WTC11 (cell line): ENCODE results near the gene MTUS2. TPM values are rescaled to one million over a fixed set of nuclear protein-coding genes. Genes with fewer than 3 reads are reported as not detected.

ENCODE experiments used
- ATAC-seq: fragments of 200-7000 bp; cut with Tn5 transposase; 2 replicates; pipeline ENCODE4 v1.10.0; 2021; ENCODE audit warnings: mild to moderate bottlenecking, moderate library complexity
- CTCF ChIA-PET: fragments of 300-600 bp; sonication (Branson Sonifier 250); formaldehyde crosslinking; loops from one replicate; lab custom pipeline; 2021; ENCODE audit warnings: antibody characterized with exemption; lab: Charles Lee
- POLR2A ChIA-PET: fragments of 350-600 bp; sonication (Branson Sonifier 250); formaldehyde crosslinking; loops from one replicate; lab custom pipeline; 2021; ENCODE audit warnings: antibody characterized with exemption; lab: Charles Lee
- DNase-seq: peaks from one replicate; pipeline ENCODE4 v3.0.0; 2021; ENCODE audit warnings: low spot score
- H3K27ac Mint-ChIP-seq: 2 replicates; pipeline ENCODE4 v1.8.0; 2021; ENCODE audit warnings: mixed read lengths
- H3K27me3 Mint-ChIP-seq: 2 replicates; pipeline ENCODE4 v1.8.0; 2021; ENCODE audit warnings: low read depth, mild to moderate bottlenecking, moderate library complexity, mixed read lengths
- H3K36me3 Mint-ChIP-seq: 2 replicates; pipeline ENCODE4 v1.8.0; 2021; ENCODE audit warnings: mixed read lengths
- H3K4me1 Mint-ChIP-seq: 2 replicates; pipeline ENCODE4 v1.8.0; 2022; ENCODE audit warnings: mixed read lengths
- H3K4me3 Mint-ChIP-seq: 2 replicates; pipeline ENCODE4 v1.8.0; 2021; ENCODE audit warnings: mild to moderate bottlenecking, moderate library complexity, mixed read lengths
- H3K9me3 Mint-ChIP-seq: 2 replicates; pipeline ENCODE4 v1.8.0; 2021; ENCODE audit warnings: mixed read lengths
- ATF2 ChIP-seq: sonication (generic); formaldehyde crosslinking; IDR thresholded peaks from 2 replicates; pipeline ENCODE4 v1.8.1; 2022; ENCODE audit warnings: low read depth, missing genetic modification reagents, borderline replicate concordance
- CREB1 ChIP-seq: sonication (generic); formaldehyde crosslinking; IDR thresholded peaks from 2 replicates; pipeline ENCODE4 v1.8.0; 2023; ENCODE audit warnings: mild to moderate bottlenecking, missing genetic modification reagents
- E2F5 ChIP-seq: sonication (generic); formaldehyde crosslinking; IDR thresholded peaks from 2 replicates; pipeline ENCODE4 v1.8.1; 2022; ENCODE audit warnings: mild to moderate bottlenecking, moderate library complexity, missing genetic modification reagents
- ELF4 ChIP-seq: sonication (generic); formaldehyde crosslinking; IDR thresholded peaks from 2 replicates; pipeline ENCODE4 v1.8.1; 2022; ENCODE audit warnings: low read depth, mild to moderate bottlenecking, moderate library complexity, missing genetic modification reagents
- EMX1 ChIP-seq: fragments of 250-450 bp; sonication (Bioruptor Pico); IDR thresholded peaks from 2 replicates; pipeline ENCODE4 v1.8.0; 2021; ENCODE audit warnings: mild to moderate bottlenecking
- ESRRA ChIP-seq: sonication (generic); formaldehyde crosslinking; IDR thresholded peaks from 2 replicates; pipeline ENCODE4 v1.8.1; 2022; ENCODE audit warnings: mild to moderate bottlenecking, missing genetic modification reagents, borderline replicate concordance
- GABPB1 ChIP-seq: sonication (generic); formaldehyde crosslinking; IDR thresholded peaks from 2 replicates; pipeline ENCODE4 v1.8.1; 2023; ENCODE audit warnings: mild to moderate bottlenecking, missing genetic modification reagents
- GRHL2 ChIP-seq: fragments of 250-450 bp; sonication (Bioruptor Pico); IDR thresholded peaks from 2 replicates; pipeline ENCODE4 v1.8.0; 2022; ENCODE audit warnings: mild to moderate bottlenecking, moderate library complexity; ENCODE audit not compliant: insufficient replicate concordance, severe bottlenecking
- JUN ChIP-seq: sonication (generic); formaldehyde crosslinking; IDR thresholded peaks from 2 replicates; pipeline ENCODE4 v1.8.0; 2023; ENCODE audit warnings: mild to moderate bottlenecking, missing genetic modification reagents
- MYBL2 ChIP-seq: sonication (generic); formaldehyde crosslinking; IDR thresholded peaks from 2 replicates; pipeline ENCODE4 v1.8.1; 2023; ENCODE audit warnings: mild to moderate bottlenecking, moderate library complexity, missing genetic modification reagents
- NFE2L1 ChIP-seq: sonication (generic); formaldehyde crosslinking; IDR thresholded peaks from 2 replicates; pipeline ENCODE4 v1.8.1; 2023; ENCODE audit warnings: missing genetic modification reagents
- RELA ChIP-seq: sonication (generic); formaldehyde crosslinking; IDR thresholded peaks from 2 replicates; pipeline ENCODE4 v1.8.1; 2022; ENCODE audit warnings: missing genetic modification reagents, mild to moderate bottlenecking, borderline replicate concordance
- TP53 ChIP-seq: sonication (generic); formaldehyde crosslinking; IDR thresholded peaks from 2 replicates; pipeline ENCODE4 v1.8.1; 2023; ENCODE audit warnings: mild to moderate bottlenecking, missing genetic modification reagents
- ZBTB21 ChIP-seq: sonication (generic); formaldehyde crosslinking; IDR thresholded peaks from 2 replicates; pipeline ENCODE4 v1.8.1; 2023; ENCODE audit warnings: mild to moderate bottlenecking, missing genetic modification reagents, borderline replicate concordance
- total RNA-seq: library from RNA; stranded (reverse); gene quantifications from 3 replicates; pipeline ENCODE4 v1.2.3, GENCODE V29; 2021
- TF ChIP-seq, protein P1 (sequence below): sonication (generic); formaldehyde crosslinking; IDR thresholded peaks from 2 replicates; pipeline ENCODE4 v1.8.1; 2022; ENCODE audit warnings: missing genetic modification reagents, borderline replicate concordance
- TF ChIP-seq, protein P2 (sequence below): sonication (generic); formaldehyde crosslinking; IDR thresholded peaks from 2 replicates; pipeline ENCODE4 v1.8.0; 2022; ENCODE audit warnings: mild to moderate bottlenecking, missing genetic modification reagents
- TF ChIP-seq, protein P3 (sequence below): fragments of 250-450 bp; sonication (Bioruptor Pico); IDR thresholded peaks from 2 replicates; pipeline ENCODE4 v1.8.0; 2021; ENCODE audit warnings: mild to moderate bottlenecking
- TF ChIP-seq, protein P4 (sequence below): sonication (generic); formaldehyde crosslinking; IDR thresholded peaks from 2 replicates; pipeline ENCODE4 v1.8.0; 2023; ENCODE audit warnings: missing genetic modification reagents, mild to moderate bottlenecking, borderline replicate concordance
- TF ChIP-seq, protein P5 (sequence below): fragments of 250-450 bp; sonication (Bioruptor Pico); IDR thresholded peaks from 2 replicates; pipeline ENCODE4 v1.9.0; 2021; ENCODE audit warnings: mild to moderate bottlenecking

MTUS2 gene
- total RNA-seq, 1 experiment from 2014 or later: 0.22 TPM

DNA sequence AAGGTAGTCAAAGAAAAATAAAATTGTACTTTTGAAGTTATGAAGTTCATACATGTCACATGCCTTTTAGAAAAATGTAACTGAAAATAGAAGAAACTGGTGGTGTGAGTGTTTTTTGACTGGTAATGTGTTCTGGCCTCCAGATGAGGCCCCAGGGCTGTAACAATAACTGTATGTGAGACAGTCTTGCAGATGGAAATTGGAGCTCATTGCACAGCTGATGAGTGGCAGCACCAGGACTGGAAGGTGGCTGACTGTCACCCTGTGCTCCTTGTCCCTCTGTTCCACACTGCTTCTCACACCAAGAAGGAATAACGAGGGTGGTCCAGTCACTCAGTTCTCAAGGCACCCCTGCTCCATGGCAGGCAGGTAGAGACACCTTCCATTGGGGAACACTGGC is 559.7 kb downstream of the MTUS2 start:
- CTCF ChIA-PET: interaction anchor here (0.6 to 1.0 kb wide), 2 partner anchors 16 to 17 kb away, joined by 3 read pairs; no protein-coding TSS in a partner anchor
- POLR2A ChIA-PET: no interaction called here

GRCh38 chr13:29382021-29382420 is 561.9 kb downstream of the MTUS2 start:
- no peak for ATAC-seq
- peaks cover 2% of the 10 kb centered on the region; the same call in 1 of the 2 replicates for H3K4me1 Mint-ChIP-seq
- ChIA-PET CTCF (no interaction called here), POLR2A (no interaction called here)
- H3K9me3 Mint-ChIP-seq: peaks cover 10% of the 10 kb centered on the region
- TF ChIP-seq ELF4 (no peak), TP53 (no peak), EMX1 (CRISPR knock-in tag) (no peak)
- TF ChIP-seq, protein P1, sequence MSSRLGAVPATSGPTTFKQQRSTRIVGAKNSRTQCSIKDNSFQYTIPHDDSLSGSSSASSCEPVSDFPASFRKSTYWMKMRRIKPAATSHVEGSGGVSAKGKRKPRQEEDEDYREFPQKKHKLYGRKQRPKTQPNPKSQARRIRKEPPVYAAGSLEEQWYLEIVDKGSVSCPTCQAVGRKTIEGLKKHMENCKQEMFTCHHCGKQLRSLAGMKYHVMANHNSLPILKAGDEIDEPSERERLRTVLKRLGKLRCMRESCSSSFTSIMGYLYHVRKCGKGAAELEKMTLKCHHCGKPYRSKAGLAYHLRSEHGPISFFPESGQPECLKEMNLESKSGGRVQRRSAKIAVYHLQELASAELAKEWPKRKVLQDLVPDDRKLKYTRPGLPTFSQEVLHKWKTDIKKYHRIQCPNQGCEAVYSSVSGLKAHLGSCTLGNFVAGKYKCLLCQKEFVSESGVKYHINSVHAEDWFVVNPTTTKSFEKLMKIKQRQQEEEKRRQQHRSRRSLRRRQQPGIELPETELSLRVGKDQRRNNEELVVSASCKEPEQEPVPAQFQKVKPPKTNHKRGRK (CRISPR knock-in tag): no peak
- H3K36me3 Mint-ChIP-seq: no peaks in the 10 kb centered on the region
- DNase-seq: no peak
- no peak overlapping the region for H3K27ac Mint-ChIP-seq
- H3K4me3 Mint-ChIP-seq: no peak overlapping the region
- no peaks in the 10 kb centered on the region; the same call in 1 of the 2 replicates for H3K27me3 Mint-ChIP-seq

More for the DNA sequence above, 559.7 kb downstream of the MTUS2 start:
- DNase-seq: no peak
- Mint-ChIP-seq H3K27ac (no peak overlapping the region), H3K4me1 (no peaks in the 10 kb centered on the region), H3K36me3 (no peaks in the 10 kb centered on the region), H3K27me3 (no peaks in the 10 kb centered on the region; the same call in 1 of the 2 replicates), H3K4me3 (no peak overlapping the region), H3K9me3 (peaks cover 12% of the 10 kb centered on the region)
- no peak for ATAC-seq
- TF ChIP-seq NFE2L1 (CRISPR knock-in tag): no peak
- TF ChIP-seq, protein P2, sequence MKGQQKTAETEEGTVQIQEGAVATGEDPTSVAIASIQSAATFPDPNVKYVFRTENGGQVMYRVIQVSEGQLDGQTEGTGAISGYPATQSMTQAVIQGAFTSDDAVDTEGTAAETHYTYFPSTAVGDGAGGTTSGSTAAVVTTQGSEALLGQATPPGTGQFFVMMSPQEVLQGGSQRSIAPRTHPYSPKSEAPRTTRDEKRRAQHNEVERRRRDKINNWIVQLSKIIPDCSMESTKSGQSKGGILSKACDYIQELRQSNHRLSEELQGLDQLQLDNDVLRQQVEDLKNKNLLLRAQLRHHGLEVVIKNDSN (CRISPR knock-in tag): no peak

- Mint-ChIP-seq H3K9me3 (peaks cover 13% of the 10 kb centered on the region), H3K27me3 (no peaks in the 10 kb centered on the region; the same call in 1 of the 2 replicates), H3K27ac (no peak overlapping the region), H3K36me3 (no peaks in the 10 kb centered on the region), H3K4me3 (no peak overlapping the region), H3K4me1 (peaks cover 3% of the 10 kb centered on the region; the same call in 1 of the 2 replicates)
- DNase-seq (no peak), ATAC-seq (no peak)
- ChIA-PET CTCF (no interaction called here), POLR2A (no interaction called here)
- TF ChIP-seq ESRRA (CRISPR knock-in tag): no peak
- TF ChIP-seq ELF4: no peak
- TF ChIP-seq GRHL2: no peak
- TF ChIP-seq RELA (CRISPR knock-in tag): no peak
- no peak for TF ChIP-seq ATF2 (CRISPR knock-in tag)
- TF ChIP-seq, protein P3, sequence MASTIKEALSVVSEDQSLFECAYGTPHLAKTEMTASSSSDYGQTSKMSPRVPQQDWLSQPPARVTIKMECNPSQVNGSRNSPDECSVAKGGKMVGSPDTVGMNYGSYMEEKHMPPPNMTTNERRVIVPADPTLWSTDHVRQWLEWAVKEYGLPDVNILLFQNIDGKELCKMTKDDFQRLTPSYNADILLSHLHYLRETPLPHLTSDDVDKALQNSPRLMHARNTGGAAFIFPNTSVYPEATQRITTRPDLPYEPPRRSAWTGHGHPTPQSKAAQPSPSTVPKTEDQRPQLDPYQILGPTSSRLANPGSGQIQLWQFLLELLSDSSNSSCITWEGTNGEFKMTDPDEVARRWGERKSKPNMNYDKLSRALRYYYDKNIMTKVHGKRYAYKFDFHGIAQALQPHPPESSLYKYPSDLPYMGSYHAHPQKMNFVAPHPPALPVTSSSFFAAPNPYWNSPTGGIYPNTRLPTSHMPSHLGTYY (CRISPR knock-in tag): no peak
- no peak for TF ChIP-seq JUN (CRISPR knock-in tag)
- no peak for TF ChIP-seq TP53
- TF ChIP-seq, protein P4, sequence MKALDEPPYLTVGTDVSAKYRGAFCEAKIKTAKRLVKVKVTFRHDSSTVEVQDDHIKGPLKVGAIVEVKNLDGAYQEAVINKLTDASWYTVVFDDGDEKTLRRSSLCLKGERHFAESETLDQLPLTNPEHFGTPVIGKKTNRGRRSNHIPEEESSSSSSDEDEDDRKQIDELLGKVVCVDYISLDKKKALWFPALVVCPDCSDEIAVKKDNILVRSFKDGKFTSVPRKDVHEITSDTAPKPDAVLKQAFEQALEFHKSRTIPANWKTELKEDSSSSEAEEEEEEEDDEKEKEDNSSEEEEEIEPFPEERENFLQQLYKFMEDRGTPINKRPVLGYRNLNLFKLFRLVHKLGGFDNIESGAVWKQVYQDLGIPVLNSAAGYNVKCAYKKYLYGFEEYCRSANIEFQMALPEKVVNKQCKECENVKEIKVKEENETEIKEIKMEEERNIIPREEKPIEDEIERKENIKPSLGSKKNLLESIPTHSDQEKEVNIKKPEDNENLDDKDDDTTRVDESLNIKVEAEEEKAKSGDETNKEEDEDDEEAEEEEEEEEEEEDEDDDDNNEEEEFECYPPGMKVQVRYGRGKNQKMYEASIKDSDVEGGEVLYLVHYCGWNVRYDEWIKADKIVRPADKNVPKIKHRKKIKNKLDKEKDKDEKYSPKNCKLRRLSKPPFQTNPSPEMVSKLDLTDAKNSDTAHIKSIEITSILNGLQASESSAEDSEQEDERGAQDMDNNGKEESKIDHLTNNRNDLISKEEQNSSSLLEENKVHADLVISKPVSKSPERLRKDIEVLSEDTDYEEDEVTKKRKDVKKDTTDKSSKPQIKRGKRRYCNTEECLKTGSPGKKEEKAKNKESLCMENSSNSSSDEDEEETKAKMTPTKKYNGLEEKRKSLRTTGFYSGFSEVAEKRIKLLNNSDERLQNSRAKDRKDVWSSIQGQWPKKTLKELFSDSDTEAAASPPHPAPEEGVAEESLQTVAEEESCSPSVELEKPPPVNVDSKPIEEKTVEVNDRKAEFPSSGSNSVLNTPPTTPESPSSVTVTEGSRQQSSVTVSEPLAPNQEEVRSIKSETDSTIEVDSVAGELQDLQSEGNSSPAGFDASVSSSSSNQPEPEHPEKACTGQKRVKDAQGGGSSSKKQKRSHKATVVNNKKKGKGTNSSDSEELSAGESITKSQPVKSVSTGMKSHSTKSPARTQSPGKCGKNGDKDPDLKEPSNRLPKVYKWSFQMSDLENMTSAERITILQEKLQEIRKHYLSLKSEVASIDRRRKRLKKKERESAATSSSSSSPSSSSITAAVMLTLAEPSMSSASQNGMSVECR: no peak
- TF ChIP-seq, protein P5, sequence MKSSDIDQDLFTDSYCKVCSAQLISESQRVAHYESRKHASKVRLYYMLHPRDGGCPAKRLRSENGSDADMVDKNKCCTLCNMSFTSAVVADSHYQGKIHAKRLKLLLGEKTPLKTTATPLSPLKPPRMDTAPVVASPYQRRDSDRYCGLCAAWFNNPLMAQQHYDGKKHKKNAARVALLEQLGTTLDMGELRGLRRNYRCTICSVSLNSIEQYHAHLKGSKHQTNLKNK (CRISPR knock-in tag): no peak
- no peak for TF ChIP-seq MYBL2
- no peak for TF ChIP-seq E2F5 (CRISPR knock-in tag)
- TF ChIP-seq ZBTB21 (CRISPR knock-in tag): no peak
- no peak for TF ChIP-seq GABPB1 (CRISPR knock-in tag)
- TF ChIP-seq, protein P2 (CRISPR knock-in tag): no peak
- TF ChIP-seq CREB1: no peak
These were observed 563.3 kb downstream of the MTUS2 start for GRCh38 chr13:29383476-29383875.
